NCI-H82 treated with DMSO at 0.1 percent for 48 hours (cell line): ENCODE data around the gene SLC4A3.

ENCODE experiments used
- DNase-seq: peaks from one replicate; lab custom pipeline; 2025; ENCODE audit not compliant: unreplicated experiment; lab: John Stamatoyannopoulos, UW

The SLC4A3 gene

DNA sequence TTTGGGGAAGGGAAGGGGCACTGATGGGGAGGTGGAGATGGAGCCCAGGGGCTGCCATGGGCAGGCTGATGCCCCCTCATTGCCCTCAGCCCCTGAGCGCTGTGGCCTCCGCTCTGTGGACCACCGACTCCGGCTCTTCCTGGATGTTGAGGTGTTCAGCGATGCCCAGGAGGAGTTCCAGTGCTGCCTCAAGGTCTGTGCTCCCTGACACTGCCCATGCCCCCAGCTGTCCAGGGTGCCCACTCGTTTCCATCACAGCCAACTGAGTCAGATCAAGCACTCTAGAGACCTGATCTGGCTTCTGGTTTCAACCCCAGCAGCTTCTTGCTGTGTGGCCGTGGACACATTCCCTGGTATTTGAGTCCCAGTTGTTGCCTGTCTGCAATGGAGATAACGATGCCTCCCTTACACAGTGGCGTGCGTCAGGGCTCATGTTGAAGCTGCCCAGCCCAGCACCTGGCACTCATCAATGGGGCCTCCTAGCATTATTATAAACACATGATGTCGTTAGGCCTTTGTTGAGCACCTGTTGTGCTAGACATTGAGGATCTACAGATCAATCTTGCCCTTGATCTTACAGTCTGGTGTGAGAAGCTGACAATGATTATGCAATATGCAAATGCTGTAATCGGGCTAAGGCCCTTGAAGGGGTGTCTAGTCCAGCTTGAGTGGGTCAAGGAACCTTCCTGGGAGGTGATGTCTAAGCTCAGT lies 15.4 kb upstream of the SLC4A3 start:
- no peak for DNase-seq

DNA sequence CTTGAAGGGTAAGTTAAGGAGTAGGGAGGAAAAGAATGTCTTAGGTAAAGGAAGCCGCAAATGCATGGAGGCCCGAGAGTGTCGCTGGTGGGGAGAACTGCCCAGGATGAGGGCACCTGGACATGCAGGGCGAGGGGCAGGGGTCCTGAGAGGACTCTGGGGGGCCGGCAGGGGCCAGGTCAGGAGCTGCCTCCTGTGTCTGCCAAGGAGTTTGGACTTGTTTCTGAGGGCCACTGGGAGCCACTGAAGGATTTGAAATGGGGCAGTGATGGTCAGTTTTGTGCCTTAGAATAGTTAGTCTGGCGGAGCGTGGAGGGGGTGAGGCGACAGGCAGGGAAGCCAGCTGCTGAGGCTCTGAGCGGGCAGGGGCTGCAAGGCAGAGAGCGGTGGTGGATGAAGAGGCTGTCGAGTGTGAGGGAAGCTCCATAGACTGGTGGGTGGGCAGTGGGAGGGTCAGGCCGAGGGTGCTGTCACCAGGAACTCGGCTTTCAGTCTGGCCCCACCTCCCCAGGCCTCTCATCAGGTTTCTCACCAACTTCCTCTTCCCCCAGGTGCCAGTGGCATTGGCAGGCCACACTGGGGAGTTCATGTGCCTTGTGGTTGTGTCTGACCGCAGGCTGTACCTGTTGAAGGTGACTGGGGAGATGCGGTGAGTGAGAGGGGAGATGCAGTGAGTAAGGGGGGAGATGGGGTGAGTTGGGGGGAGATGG lies 14.7 kb upstream of the SLC4A3 start:
- no peak for DNase-seq

DNA sequence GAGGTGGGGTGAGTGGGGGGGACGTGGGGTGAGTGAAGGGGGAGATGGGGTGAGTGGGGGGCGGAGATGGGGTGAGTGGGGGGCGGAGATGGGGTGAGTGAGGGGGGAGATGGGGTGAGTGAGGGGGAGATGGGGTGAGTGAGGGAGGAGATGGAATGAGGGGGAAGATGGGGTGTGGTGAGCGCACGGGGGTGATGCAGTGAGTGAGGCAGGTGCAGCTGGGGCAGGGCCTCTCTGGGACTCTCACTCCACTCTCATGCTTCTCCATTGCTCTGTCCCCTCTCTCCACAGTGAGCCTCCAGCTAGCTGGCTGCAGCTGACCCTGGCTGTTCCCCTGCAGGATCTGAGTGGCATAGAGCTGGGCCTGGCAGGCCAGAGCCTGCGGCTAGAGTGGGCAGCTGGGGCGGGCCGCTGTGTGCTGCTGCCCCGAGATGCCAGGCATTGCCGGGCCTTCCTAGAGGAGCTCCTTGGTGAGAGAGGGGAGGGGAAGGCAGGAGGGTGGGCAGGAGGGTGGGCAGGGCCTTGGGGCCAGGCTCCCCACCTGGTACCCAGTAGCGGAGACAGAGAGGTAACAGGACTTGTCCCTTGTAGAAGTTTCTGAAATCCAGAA lies 13.9 kb upstream of the SLC4A3 start:
- no peak for DNase-seq

DNA sequence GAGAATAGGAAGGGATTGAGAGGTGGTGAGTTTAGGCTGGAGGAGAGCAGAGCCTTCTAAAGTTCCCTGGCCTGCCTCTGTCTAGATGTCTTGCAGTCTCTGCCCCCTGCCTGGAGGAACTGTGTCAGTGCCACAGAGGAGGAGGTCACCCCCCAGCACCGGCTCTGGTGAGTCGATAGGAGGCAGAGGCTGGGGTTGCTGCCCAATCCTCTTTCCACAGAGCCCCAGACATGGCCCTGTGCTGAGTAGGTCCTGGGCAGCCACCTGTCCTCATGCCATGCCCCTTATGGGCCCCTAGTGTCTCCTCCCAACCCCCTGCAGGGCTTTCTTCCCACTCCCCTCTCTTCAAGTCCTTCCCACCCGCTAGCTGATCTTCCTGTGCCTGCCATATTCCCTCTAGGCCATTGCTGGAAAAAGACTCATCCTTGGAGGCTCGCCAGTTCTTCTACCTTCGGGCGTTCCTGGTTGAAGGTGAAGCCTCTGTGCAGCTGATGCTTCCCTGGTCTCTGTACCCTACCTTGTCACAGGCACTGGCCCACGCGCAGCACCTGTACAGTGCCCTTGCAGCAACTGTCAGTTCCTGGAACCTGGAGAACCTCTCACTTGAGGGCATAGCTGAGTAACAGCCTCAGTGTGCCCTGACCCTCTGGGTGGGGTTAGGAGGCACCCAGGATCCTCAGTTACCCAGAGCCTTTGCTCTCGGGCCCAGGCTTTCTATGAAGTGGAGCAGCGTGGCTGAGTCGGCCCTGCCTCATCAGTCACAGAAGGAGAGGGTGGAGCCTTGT lies 13.2 kb upstream of the SLC4A3 start:
- no peak for DNase-seq

DNA sequence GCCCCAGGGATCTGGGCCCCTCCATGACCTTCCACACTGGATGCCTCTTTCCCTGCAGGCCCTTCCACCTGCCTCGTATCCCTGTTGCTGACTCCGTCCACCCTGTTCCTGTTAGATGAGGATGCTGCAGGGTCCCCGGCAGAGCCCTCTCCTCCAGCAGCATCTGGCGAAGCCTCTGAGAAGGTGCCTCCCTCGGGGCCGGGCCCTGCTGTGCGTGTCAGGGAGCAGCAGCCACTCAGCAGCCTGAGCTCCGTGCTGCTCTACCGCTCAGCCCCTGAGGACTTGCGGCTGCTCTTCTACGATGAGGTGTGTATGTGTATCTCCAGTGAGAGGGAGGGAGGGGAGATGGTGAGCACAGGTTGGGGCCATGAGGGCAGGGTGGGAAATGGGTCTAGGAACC lies 12.4 kb upstream of the SLC4A3 start:
- no peak for DNase-seq

DNA sequence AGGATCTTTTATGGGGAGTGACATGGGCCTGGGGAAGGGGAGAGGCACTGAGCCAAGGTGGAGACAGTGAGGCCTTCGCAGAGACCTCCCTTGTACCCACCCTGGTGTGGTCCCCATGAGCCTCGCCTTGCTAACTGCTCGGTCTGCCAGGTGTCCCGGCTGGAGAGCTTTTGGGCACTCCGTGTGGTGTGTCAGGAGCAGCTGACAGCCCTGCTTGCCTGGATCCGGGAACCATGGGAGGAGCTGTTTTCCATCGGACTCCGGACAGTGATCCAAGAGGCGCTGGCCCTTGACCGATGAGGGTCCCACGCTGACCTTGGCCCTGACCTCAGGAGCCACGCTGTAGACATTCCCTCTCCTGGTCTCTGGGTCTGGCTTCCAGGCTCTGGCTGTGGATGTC lies 11.5 kb upstream of the SLC4A3 start:
- no peak for DNase-seq

DNA sequence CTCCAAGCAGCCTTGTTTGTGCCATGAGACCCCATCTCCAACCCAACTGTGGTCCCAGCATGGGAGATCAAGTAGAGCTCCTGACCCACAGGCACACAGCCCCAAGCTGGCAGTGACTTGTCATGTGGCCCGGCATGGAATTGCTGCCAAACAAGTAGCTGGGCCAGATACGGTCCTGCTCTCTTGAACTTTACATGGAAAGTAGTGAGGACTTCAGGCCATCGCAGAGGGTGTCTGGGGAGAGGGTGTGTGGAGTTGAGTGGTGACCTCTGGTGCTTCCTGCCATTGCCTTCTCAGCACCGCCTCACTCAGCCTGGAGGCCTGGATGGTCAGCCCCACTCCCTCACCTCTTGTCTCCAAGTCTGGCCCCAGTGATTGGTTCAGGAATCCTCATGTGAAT lies 10.9 kb upstream of the SLC4A3 start:
- no peak for DNase-seq

DNA sequence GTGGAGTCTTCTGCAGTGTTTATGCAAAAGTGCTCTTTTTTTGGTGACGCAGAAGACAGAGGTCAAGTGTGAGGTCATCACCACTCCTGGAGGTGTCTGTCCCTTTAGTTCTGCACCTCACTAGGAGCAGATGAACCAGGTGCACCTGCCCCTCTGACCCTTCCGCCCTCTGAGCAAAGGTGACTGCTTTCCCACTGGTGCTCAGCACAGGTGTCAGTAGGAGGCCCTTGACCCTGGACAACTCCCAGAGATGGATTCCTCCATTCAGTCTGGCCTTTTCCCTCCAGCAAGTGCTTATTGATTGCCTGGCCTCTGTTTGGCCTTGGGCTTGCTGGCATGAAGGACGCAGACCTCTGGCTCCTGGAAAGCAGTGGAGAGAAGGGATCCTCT lies 8.7 kb upstream of the SLC4A3 start:
- DNase-seq = no peak

DNA sequence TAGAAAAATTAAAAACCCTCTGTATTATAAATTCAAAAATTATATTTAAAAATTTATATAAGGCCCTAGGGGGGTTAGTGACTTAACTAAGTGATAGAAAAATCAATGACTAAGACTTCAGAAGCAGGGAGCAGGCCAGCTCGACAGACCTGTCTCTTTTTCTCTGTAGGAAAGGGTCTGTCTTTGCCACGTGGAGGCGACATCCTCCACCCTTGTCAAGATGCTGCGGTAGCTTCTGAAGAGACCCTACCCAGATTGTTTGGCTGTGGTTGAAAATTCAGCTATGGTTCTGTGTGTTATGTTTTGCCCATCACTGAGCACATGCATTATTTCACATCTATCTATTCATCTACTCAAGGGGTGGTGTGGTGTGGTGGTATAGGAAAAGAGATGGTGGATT lies 8.2 kb upstream of the SLC4A3 start:
- DNase-seq = no peak

DNA sequence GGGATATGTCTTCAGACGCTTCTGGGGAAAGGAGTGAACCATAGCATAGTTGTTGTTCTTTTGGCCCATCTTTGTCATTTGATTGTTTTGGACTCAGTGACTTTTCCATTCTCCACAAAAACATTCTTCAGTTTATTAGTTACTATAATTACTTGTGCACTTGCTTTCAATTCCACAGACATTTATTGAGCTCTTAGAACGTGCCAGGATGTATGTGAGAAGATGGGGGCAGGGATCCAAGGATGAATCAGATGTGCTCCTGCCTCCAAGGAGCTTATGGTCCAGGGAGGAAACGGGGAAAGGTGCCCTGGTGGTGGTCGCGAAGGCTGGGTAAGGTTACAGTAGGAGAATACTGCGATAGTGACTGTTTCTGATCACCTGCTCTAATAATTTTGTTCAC lies 6.9 kb upstream of the SLC4A3 start:
- no peak for DNase-seq

DNA sequence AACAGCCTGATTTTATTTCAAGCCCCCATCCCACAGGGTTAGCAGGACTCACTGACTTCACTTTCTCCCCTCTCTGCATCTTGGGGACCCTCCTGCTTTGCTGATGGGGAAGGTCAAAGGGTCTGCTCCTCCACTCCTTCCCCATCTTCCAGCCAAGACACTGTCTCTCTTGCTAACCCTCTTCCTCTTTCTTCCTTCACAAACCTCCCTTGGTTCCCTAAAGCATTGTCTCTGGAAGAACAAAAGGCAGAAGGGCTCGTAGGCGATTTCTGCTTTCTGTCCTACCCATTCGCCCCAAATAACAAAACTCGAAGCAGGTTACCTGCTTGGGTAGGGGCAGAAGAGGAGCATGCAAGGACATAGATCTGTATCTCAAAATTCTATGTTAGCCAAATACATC lies 5.5 kb upstream of the SLC4A3 start:
- DNase-seq = no peak

DNA sequence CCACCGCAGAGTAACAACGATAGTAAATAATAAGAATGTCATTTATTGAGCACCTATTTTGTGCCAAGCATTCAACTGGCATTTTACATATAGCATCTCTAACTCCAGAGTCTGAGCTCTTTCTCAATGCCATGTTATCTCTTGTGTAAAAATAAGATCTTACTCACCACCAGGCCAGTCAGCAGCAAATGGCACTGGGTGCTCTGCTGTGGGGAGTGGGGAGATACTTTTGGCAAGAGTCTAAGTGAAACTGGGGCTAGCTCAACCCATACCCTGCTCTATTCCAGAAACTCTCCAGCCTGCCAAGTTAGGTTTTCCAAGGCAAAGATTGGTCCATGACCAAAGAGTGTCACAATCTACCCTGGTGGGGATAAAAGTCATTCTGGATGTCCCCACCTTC lies 5.0 kb upstream of the SLC4A3 start:
- DNase-seq = no peak

DNA sequence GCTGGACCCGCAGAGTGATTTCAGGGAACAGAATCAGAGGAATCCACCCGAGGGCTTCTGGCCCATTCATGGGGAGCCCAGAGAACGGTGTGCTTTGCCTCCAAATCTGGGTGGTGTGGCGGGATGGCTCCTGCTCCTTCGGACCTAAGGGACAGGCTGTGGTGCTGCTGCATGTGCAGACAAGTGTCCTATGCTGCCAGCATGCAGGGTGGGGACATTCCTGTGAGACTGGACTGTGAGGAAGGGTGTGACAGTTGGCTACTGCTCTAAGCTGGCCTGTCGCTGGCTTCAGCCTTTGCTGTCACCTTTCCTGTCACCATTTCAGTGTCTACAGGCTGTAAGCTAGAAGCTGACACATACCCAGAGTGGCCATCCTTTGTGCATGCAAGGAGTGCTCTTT lies 2.9 kb upstream of the SLC4A3 start:
- no peak for DNase-seq

DNA sequence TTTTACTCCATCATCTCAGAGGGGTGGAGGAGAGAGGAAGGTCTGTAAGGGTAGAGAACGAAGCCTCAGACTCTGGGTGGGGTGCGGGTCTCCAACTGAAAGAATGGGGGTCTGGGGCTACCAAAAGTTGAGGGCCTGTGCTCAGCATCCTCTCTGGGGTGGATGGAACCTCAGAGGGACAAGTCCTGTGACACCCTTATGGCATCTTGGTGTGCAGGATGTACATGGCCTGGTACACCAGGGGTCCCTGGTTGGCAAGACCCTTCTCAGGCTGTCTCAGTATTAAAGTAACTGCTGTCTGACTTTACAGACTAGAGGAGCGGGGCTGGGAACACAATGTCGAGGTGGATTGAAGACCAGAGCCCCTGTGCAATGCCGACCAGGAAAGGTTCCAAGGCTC lies 2.3 kb upstream of the SLC4A3 start:
- no peak for DNase-seq

DNA sequence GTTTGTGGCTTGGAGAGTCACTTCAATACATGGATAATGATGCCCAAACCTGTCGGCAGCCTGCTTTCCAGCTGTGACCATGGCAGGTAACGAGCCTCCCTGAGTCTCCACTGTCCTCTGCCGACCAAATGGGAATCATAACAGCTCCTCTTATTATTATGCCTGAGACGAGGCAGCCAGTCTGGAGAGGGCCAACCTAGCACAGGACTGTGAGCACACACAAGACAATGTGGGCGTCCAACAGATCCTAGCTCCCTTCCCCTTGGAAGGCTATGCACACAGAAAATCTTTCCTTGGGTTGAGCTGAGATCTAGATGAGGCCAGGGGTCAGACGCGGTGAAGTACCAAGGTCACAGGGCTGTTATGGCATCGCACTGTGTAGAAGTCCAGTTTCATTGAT lies 890 bp upstream of the SLC4A3 start:
- no peak for DNase-seq

DNA sequence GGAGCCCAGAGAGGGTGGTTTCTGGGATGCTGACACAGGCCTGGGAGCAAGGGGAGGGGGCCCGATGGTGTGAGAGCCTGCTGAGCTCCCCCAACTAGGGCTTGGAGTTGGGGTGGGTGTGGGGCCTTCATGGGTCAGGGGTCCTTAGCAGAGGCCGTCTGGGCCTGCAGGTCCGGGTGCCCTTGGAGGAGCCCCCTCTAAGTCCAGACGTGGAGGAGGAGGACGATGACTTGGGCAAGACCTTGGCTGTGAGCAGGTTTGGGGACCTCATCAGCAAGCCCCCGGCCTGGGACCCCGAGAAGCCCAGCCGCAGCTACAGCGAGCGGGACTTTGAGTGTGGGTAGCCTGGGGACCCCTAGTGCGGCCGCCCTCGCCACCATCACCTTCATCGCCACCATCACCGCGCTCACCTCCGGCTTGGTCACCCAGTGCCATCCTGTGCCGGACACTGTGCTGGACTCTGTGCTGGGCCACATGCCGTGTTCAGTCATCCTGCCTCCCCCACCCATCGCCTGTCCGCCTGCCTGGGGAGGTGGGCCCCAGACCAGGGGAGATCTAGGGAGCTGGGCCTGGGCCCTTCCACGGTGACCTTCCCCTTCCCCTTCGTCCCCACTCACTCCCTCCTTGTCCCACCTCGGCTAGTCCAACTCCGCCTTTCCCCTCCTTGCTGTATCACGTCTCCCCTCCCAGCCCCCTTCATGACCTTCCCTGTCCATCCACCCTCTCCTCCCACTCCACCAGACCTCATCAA lies 980 bp downstream of the SLC4A3 start:
- no peak for DNase-seq

DNA sequence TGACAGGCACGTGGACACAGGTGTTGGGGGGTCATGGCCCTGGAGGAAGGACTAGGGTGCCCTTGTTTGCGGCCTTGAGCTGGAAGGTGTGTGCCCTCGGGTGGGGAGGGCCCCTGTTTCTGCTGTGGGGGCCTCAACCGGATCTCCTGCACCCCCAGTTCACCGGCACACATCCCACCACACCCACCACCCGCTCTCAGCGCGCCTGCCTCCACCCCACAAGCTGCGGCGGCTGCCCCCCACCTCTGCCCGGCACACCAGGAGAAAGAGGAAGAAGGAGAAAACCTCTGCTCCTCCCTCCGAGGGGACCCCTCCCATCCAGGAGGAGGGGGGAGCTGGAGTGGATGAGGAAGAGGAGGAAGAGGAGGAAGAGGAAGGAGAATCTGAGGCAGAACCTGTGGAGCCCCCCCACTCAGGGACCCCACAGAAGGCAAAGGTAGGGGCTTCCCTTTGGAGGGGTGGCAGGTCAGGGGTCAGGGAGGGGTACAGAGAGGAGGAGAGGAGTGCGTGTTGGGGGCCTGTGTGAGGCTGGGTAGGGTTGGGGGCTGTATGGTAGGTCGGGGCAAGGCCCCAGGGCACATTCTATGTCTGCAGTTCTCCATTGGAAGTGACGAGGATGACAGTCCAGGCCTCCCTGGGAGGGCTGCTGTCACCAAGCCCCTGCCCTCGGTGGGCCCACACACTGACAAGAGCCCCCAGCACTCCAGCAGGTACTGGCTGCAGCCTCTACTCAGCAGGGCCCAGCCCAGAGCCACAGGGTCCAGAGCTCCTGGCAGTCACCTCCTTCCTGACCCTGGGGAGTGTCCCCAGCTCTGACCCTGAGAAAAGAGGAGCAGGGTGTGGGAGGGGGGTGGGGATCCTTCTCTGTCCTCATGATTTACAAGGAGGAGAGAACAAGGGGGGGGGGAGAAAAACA lies 1.8 kb downstream of the SLC4A3 start:
- DNase-seq = no peak

DNA sequence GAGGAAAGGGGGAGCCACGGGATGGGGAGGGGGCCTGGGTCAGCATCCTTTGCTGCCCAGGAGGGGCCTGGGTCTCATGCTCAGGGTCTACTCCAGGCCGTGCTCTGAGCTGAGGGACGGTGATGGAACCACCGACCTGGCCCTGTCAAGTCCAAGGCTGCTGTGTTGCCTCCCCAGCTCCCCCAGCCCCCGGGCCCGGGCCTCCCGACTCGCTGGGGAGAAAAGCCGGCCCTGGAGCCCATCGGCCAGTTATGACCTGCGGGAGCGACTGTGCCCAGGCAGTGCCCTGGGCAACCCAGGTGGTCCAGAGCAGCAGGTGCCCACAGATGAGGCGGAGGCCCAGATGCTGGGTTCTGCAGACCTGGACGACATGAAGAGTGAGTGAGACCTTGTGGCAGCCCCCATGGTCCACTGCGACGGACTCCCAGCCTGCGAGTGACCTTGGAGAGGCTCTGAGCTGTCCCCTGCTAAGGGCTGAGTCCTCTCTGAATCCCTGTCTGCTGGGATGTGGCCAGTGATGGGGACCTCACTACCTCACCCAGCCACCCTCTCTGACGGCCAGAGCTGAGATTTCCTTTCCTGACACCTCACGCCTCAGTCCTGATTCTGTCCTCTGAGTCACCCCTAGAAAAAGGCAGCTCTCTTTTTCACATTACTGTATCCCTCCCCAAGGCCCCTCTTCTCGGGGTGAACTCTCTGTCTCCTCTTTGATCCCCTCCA lies 2.7 kb downstream of the SLC4A3 start:
- DNase-seq = no peak

DNA sequence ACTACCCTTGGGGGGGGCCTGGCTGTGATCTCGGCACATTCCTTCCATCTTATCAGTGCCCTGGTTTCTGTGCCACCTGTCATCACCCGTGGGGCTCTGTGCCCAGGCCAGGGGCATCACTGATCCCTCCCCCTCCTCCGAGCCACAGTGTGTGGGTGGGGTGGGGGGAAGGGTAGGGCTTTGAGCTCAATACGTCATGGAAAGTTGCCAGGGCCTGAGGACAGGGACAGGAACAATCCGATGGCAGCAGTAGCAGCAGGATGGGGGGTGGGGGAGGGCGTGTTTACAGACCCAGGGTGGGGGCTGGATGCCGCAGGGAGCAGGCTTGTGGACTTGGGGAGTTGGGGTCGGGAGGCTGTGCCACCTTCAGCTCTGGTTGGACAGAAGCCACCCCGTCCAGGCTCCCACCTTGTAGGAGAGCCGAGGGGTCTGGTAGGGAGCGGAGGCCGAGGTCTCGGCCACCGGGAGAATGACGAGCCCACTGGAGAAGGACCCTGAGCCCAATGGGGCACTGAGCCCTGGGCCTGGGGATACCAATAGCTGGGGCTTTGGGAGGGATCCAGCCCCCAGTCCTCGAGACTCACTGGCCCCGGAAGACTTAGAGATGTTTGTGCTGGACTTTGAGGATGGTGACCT lies 3.5 kb downstream of the SLC4A3 start:
- DNase-seq = no peak
